Lower leg skin (tissue), 4 donors: ENCODE measurements around the gene CTRB1. TPM values are rescaled to one million over a fixed set of nuclear protein-coding genes. Genes with fewer than 3 reads are reported as not detected.

Experiments used
- DNase-seq, 2 donors: peaks; one replicate each; pipeline ENCODE4 v3.0.0-alpha.2; 2019; ENCODE audit warnings: low spot score in 2 of 2
- H3K4me3 ChIP-seq: fragments of 200-600 bp; sonication (generic); 2 replicates; pipeline ENCODE4 v1.5.1; 2017; ENCODE audit warnings: mild to moderate bottlenecking, low read depth; ENCODE audit not compliant: poor library complexity, severe bottlenecking
- CTCF ChIP-seq, 3 donors: fragments of 450-650 bp; IDR thresholded peaks; one replicate each; pipeline ENCODE4 v1.5.1; 2016; ENCODE audit warnings: antibody characterized with exemption in 3 of 3, mild to moderate bottlenecking in 3 of 3, moderate library complexity in 2 of 3
- POLR2A ChIP-seq, 2 donors: fragments of 450-650 bp; IDR thresholded peaks; one replicate each; pipeline ENCODE4 v1.6.1; 2016 to 2017; ENCODE audit warnings: antibody characterized with exemption in 2 of 2, mild to moderate bottlenecking in 1 of 2, moderate library complexity in 1 of 2
- WGBS, 2 donors: methylation state at CpG; one replicate each; pipeline ENCODE4 v1.1.5; 2018; 5-methylcytosine and 5-hydroxymethylcytosine counted together
- intact Hi-C: fragments of 100-400 bp; cut with DNase I; formaldehyde crosslinking; loops from one replicate; pipeline ENCODE4 v1.15.0; 2023; ENCODE audit warnings: low total_unique reads
- total RNA-seq, 4 donors: library from RNA; depleted of rRNA; stranded (reverse); fragments of >200 nt; gene quantifications; one replicate each; pipeline ENCODE4 v1.1.0, GENCODE V29; 2016

Gene CTRB1
- total RNA-seq: 1 to 10 TPM in 1 of 4 donors, not detected in 3; 1.0 TPM

- DNase-seq: no peak
- H3K4me3 ChIP-seq: no peak within 1 kb of the TSS
- TF ChIP-seq POLR2A (IDR thresholded peaks at IDR 0.05) (no peak), CTCF (IDR thresholded peaks at IDR 0.05) (no peak)
- intact Hi-C loops: no loop called here
- whole genome bisulfite sequencing, 2 donors: 74 to 77% methylated on average over 16 to 17 of the region's 19 CpGs
Measured at GRCh38 chr16:75218256-75219076, at the start of gene CTRB1. Gene CTRB1, plus strand, starts transcription at chr16:75218988. Its CDS starts 20 bp downstream, at chr16:75219008.

- DNase-seq: no peak
- intact Hi-C loops: no loop called here
- TF ChIP-seq POLR2A (IDR thresholded peaks at IDR 0.05) (no peak), CTCF (IDR thresholded peaks at IDR 0.05) (no peak)
- no peak overlapping the region for H3K4me3 ChIP-seq
- WGBS, 2 donors: 93 to 96% methylated on average over 10 of the region's 10 CpGs
Measured at GRCh38 chr16:75169899-75170405, 48.8 kb upstream of the CTRB1 start.

DNA sequence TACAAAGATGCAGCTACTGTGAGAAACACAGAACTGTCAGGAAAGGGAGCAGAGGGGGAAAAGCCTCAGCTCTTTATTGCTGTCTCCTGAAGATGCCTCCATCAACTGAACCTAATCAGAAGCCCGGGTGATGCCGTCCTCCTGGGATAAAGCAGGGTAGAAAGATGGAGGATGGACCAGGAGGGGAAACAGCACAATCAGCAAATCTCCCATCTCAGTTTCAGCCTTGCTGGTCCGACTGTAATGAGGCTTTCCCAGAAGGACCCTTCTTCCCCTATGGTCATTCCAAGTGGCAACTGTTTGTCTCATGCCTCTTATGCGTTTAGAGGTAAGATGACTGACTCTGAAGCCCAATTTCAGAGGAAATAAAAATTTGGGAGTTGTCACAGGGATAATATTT, 46.2 kb upstream of the CTRB1 start:
- TF ChIP-seq POLR2A (IDR thresholded peaks at IDR 0.05) (no peak), CTCF (IDR thresholded peaks at IDR 0.05) (no peak)
- no peak for DNase-seq
- intact Hi-C loops: no loop called here
- no peak overlapping the region for H3K4me3 ChIP-seq
- WGBS, 2 donors: 96% methylated on average over 4 of the region's 4 CpGs

- WGBS, 2 donors: 100% methylated on average over 3 of the region's 3 CpGs
- intact Hi-C loops: no loop called here
- TF ChIP-seq CTCF (IDR thresholded peaks at IDR 0.05) (no peak), POLR2A (IDR thresholded peaks at IDR 0.05) (no peak)
- DNase-seq: no peak
- no peak overlapping the region for H3K4me3 ChIP-seq
Measured at GRCh38 chr16:75175074-75175473, 43.7 kb upstream of the CTRB1 start.

GRCh38 chr16:75176926-75177325, 41.9 kb upstream of the CTRB1 start:
- DNase-seq: no peak
- intact Hi-C loops: no loop called here
- 91 to 95% methylated on average over 2 of the region's 2 CpGs for WGBS, 2 donors
- no peak overlapping the region for H3K4me3 ChIP-seq
- TF ChIP-seq POLR2A (IDR thresholded peaks at IDR 0.05) (no peak), CTCF (IDR thresholded peaks at IDR 0.05) (no peak)
